Fibroblast of lung (primary cell): Measurements from ENCODE around the gene RREB1.

Source experiments
- EZH2 ChIP-seq: IDR thresholded peaks from 2 replicates; pipeline ENCODE4 v1.5.1; 2012; ENCODE audit warnings: low read length, control low read depth, mild to moderate bottlenecking; ENCODE audit errors: missing control alignments
- TF ChIP-seq, protein P1 (sequence below), 2 donors: IDR thresholded peaks in 1 of 2; conservative IDR thresholded peaks in 1 of 2; 1 replicate in 1 of 2; 2 replicates in 1 of 2; pipeline ENCODE4 v1.5.1; 2011 to 2012; ENCODE audit warnings: low read length in 2 of 2, control low read depth in 1 of 2, inconsistent platforms in 1 of 2, low read depth in 1 of 2, mild to moderate bottlenecking in 1 of 2

DNA sequence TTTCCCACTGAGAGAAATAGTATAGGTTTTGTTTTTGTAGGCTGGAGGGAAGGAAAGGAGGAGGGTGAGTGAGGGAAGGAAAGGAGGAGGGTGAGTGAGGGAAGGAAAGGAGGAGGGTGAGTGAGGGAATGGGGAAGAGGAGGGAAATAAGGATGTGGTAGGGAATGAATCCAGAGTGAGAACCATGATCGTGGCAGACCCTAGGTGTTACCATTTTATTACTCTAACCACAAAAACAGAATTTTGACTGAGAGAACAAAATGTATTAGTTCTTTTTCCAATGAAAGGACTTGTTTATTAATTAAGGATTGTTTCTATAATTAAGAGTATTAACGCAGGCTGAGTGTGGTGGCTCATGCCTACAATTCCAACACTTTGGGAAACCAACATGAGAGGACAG lies 188.8 kb downstream of the RREB1 start:
- TF ChIP-seq, protein P1, sequence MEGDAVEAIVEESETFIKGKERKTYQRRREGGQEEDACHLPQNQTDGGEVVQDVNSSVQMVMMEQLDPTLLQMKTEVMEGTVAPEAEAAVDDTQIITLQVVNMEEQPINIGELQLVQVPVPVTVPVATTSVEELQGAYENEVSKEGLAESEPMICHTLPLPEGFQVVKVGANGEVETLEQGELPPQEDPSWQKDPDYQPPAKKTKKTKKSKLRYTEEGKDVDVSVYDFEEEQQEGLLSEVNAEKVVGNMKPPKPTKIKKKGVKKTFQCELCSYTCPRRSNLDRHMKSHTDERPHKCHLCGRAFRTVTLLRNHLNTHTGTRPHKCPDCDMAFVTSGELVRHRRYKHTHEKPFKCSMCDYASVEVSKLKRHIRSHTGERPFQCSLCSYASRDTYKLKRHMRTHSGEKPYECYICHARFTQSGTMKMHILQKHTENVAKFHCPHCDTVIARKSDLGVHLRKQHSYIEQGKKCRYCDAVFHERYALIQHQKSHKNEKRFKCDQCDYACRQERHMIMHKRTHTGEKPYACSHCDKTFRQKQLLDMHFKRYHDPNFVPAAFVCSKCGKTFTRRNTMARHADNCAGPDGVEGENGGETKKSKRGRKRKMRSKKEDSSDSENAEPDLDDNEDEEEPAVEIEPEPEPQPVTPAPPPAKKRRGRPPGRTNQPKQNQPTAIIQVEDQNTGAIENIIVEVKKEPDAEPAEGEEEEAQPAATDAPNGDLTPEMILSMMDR (conservative IDR thresholded peaks at IDR 0.05 in 1 of 2, IDR thresholded peaks at IDR 0.05 in 1 of 2; ENCODE audit: low read depth in 1 of 2, low read length in 2 of 2), result no peak
- no peak for TF ChIP-seq EZH2
